HG03521 (cell line): ENCODE data around the gene APBA1.

Source experiments
- ATAC-seq: cut with Tn5 transposase; IDR thresholded peaks from one replicate; pipeline ENCODE4 v1.9.1; 2021; ENCODE audit warnings: mild to moderate bottlenecking, moderate library complexity; ENCODE audit not compliant: unreplicated experiment

APBA1 gene

DNA sequence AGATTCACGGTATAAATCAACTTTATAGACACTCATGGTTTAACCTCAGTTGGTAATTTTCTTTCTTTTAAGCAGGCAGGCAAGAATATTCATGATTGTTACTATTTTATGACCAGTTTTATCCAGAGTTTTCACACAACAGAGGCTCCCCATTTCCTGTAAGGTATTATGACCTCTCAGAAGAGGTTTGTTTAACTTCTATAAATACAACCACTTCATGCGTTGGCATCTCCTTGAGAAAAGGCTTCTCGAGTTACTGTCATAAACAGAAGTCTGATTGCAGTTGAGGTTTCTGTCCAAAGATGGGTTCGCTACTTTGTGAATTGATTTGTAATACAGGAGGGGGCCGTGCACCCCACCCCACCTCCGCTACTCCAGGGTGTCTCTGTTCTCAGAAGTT is 291.9 kb downstream of the APBA1 start:
- no peak for ATAC-seq

DNA sequence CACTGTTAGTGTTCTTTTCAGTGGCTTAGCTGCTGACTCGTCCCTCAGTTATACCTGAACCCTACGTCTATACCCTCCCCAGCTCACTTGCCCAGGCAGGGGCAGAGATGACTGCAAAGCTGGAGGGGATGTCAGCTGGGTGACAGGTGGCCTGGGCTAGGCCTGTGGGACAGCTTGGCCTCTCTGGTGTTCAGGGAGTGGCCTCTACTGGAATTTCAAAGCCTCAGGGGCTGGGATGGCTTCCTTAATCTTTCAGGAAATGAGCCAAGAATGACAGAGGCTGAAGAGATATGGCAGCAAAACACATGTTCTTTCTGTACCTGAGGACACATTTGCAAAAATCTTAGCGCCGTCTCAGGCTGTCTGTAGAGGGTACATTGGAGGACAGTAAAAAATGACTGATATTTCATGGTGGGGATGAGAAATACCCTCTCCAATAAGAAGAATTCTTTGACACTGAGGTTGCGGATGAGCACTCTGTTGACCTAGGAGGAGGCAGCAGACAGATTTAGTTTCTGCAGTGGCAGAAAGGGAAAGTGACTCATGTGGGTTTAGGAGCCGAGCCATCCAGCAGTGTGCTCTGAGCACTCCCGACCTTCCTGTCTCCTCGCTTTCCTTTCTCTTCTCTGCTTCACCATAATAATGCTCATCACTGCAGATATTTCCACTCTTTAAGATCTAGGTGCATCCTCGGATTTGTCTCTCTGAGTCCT is 292.7 kb downstream of the APBA1 start:
- no peak for ATAC-seq

- no peak for ATAC-seq
Observed at GRCh38 chr9:69377981-69378380, 294.2 kb downstream of the APBA1 start.
